Effector memory CD8-positive, alpha-beta T cell (primary cell): ENCODE results near the gene LRRK1.

Experiments
- ATAC-seq: fragments of 150-1000 bp; cut with Tn5 transposase; replicated peaks from 2 replicates; pipeline ENCODE4 v1.10.0; 2021; ENCODE audit warnings: mild to moderate bottlenecking, moderate library complexity
- DNase-seq, 3 experiments: peaks; one replicate each; pipeline ENCODE4 v3.0.0; 2021
- H3K27ac Mint-ChIP-seq, 2 donors: one replicate each; pipeline ENCODE4 v1.8.0; 2022; ENCODE audit warnings: mild to moderate bottlenecking in 2 of 2, mixed read lengths in 2 of 2, moderate library complexity in 2 of 2
- H3K27me3 Mint-ChIP-seq, 2 donors: one replicate each; pipeline ENCODE4 v1.8.0; 2022; ENCODE audit warnings: mixed read lengths in 2 of 2
- H3K36me3 Mint-ChIP-seq: one replicate; pipeline ENCODE4 v1.8.0; 2022; ENCODE audit warnings: mild to moderate bottlenecking, moderate library complexity, mixed read lengths; ENCODE audit not compliant: insufficient read depth
- H3K4me1 Mint-ChIP-seq, 2 donors: one replicate each; pipeline ENCODE4 v1.8.0; 2022; ENCODE audit warnings: low read depth in 2 of 2, mixed read lengths in 2 of 2
- H3K4me3 Mint-ChIP-seq, 2 donors: one replicate each; pipeline ENCODE4 v1.8.0; 2022; ENCODE audit warnings: mild to moderate bottlenecking in 2 of 2, mixed read lengths in 2 of 2, moderate library complexity in 2 of 2
- H3K9me3 Mint-ChIP-seq, 2 donors: one replicate each; pipeline ENCODE4 v1.8.0; 2022; ENCODE audit warnings: mixed read lengths in 2 of 2

The LRRK1 gene

GRCh38 chr15:101043911-101044624 lies 124.9 kb downstream of the LRRK1 start:
- Mint-ChIP-seq H3K27me3 (peaks cover 35 to 74% of the 10 kb centered on the region in 2 donors), H3K27ac (no peak overlapping the region), H3K4me3 (no peak overlapping the region), H3K9me3 (peaks cover 3 to 5% of the 10 kb centered on the region in 2 donors), H3K36me3 (no peaks in the 10 kb centered on the region), H3K4me1 (no peaks in the 10 kb centered on the region)
- DNase-seq (no peak), ATAC-seq (no peak)

GRCh38 chr15:101044625-101045235 lies 125.6 kb downstream of the LRRK1 start:
- H3K36me3 Mint-ChIP-seq = no peaks in the 10 kb centered on the region
- ATAC-seq (no peak), DNase-seq (no peak)
- peaks cover 35 to 79% of the 10 kb centered on the region in 2 donors for H3K27me3 Mint-ChIP-seq
- H3K9me3 Mint-ChIP-seq = peaks cover 3 to 5% of the 10 kb centered on the region in 2 donors
- no peaks in the 10 kb centered on the region for H3K4me1 Mint-ChIP-seq
- no peak overlapping the region for H3K4me3 Mint-ChIP-seq
- no peak overlapping the region for H3K27ac Mint-ChIP-seq

GRCh38 chr15:101045236-101045646 lies 126.1 kb downstream of the LRRK1 start:
- H3K36me3 Mint-ChIP-seq = no peaks in the 10 kb centered on the region
- H3K27ac Mint-ChIP-seq = no peak overlapping the region
- peaks cover 34 to 81% of the 10 kb centered on the region in 2 donors for H3K27me3 Mint-ChIP-seq
- peaks cover 3 to 5% of the 10 kb centered on the region in 2 donors for H3K9me3 Mint-ChIP-seq
- H3K4me3 Mint-ChIP-seq = no peak overlapping the region
- ATAC-seq (no peak), DNase-seq (no peak)
- no peaks in the 10 kb centered on the region for H3K4me1 Mint-ChIP-seq

GRCh38 chr15:101045835-101046691 lies 126.9 kb downstream of the LRRK1 start:
- Mint-ChIP-seq H3K36me3 (no peaks in the 10 kb centered on the region), H3K4me1 (no peaks in the 10 kb centered on the region), H3K4me3 (no peak overlapping the region), H3K27me3 (peaks cover 26 to 75% of the 10 kb centered on the region in 2 donors), H3K9me3 (peaks cover 3 to 5% of the 10 kb centered on the region in 2 donors), H3K27ac (no peak overlapping the region)
- DNase-seq (no peak), ATAC-seq (no peak)

GRCh38 chr15:101046826-101047225 lies 127.7 kb downstream of the LRRK1 start:
- no peaks in the 10 kb centered on the region for H3K4me1 Mint-ChIP-seq
- ATAC-seq = no peak
- H3K27me3 Mint-ChIP-seq = peaks cover 19 to 68% of the 10 kb centered on the region in 2 donors
- no peak for DNase-seq
- H3K4me3 Mint-ChIP-seq = no peak overlapping the region
- no peaks in the 10 kb centered on the region for H3K9me3 Mint-ChIP-seq
- H3K27ac Mint-ChIP-seq = no peak overlapping the region
- no peaks in the 10 kb centered on the region for H3K36me3 Mint-ChIP-seq

- ATAC-seq (no peak), DNase-seq (no peak)
- no peaks in the 10 kb centered on the region for H3K36me3 Mint-ChIP-seq
- no peaks in the 10 kb centered on the region for H3K9me3 Mint-ChIP-seq
- H3K4me1 Mint-ChIP-seq = no peaks in the 10 kb centered on the region
- H3K27ac Mint-ChIP-seq = no peak overlapping the region
- H3K27me3 Mint-ChIP-seq = peaks cover 13 to 62% of the 10 kb centered on the region in 2 donors
- H3K4me3 Mint-ChIP-seq = no peak overlapping the region
Measured at GRCh38 chr15:101047301-101047781, 128.2 kb downstream of the LRRK1 start.

- Mint-ChIP-seq H3K27ac (no peak overlapping the region), H3K27me3 (peaks cover 5 to 54% of the 10 kb centered on the region in 2 donors), H3K9me3 (no peaks in the 10 kb centered on the region), H3K36me3 (no peaks in the 10 kb centered on the region), H3K4me1 (no peaks in the 10 kb centered on the region), H3K4me3 (no peak overlapping the region)
- DNase-seq = no peak
- ATAC-seq = no peak
Measured at GRCh38 chr15:101048176-101048575, 129.0 kb downstream of the LRRK1 start.

- Mint-ChIP-seq H3K9me3 (no peaks in the 10 kb centered on the region), H3K4me3 (no peak overlapping the region), H3K4me1 (no peaks in the 10 kb centered on the region), H3K27ac (no peak overlapping the region), H3K36me3 (no peaks in the 10 kb centered on the region), H3K27me3 (peaks cover 5 to 52% of the 10 kb centered on the region in 2 donors)
- no peak for DNase-seq
- ATAC-seq = no peak
Measured at GRCh38 chr15:101048581-101049030, 129.4 kb downstream of the LRRK1 start.

GRCh38 chr15:101049282-101049681 lies 130.1 kb downstream of the LRRK1 start:
- no peak for DNase-seq
- Mint-ChIP-seq H3K4me1 (no peaks in the 10 kb centered on the region), H3K9me3 (no peaks in the 10 kb centered on the region), H3K36me3 (no peaks in the 10 kb centered on the region), H3K4me3 (no peak overlapping the region), H3K27me3 (peaks cover 5 to 46% of the 10 kb centered on the region in 2 donors), H3K27ac (no peak overlapping the region)
- no peak for ATAC-seq

- DNase-seq = no peak
- Mint-ChIP-seq H3K4me3 (no peak overlapping the region), H3K27ac (no peak overlapping the region), H3K27me3 (peaks cover 5 to 38% of the 10 kb centered on the region in 2 donors), H3K4me1 (no peaks in the 10 kb centered on the region), H3K9me3 (no peaks in the 10 kb centered on the region), H3K36me3 (no peaks in the 10 kb centered on the region)
- no peak for ATAC-seq
Measured at GRCh38 chr15:101049856-101050622, 130.9 kb downstream of the LRRK1 start.

- H3K4me3 Mint-ChIP-seq = no peak overlapping the region
- no peak for DNase-seq
- H3K36me3 Mint-ChIP-seq = peaks cover 2% of the 10 kb centered on the region
- no peaks in the 10 kb centered on the region for H3K9me3 Mint-ChIP-seq
- H3K4me1 Mint-ChIP-seq = no peaks in the 10 kb centered on the region
- no peak overlapping the region for H3K27ac Mint-ChIP-seq
- H3K27me3 Mint-ChIP-seq = peaks cover 2 to 31% of the 10 kb centered on the region in 2 donors
- ATAC-seq = no peak
Measured at GRCh38 chr15:101050623-101051290, 131.6 kb downstream of the LRRK1 start.

- H3K27ac Mint-ChIP-seq = no peak overlapping the region
Measured at GRCh38 chr15:101051291-101052030, 132.3 kb downstream of the LRRK1 start.

More at GRCh38 chr15:101051291-101052030, 132.3 kb downstream of the LRRK1 start:
- H3K27me3 Mint-ChIP-seq = peaks cover 5 to 24% of the 10 kb centered on the region in 2 donors
- H3K9me3 Mint-ChIP-seq = no peaks in the 10 kb centered on the region
- no peak overlapping the region for H3K4me3 Mint-ChIP-seq
- no peaks in the 10 kb centered on the region for H3K4me1 Mint-ChIP-seq
- peaks cover 2% of the 10 kb centered on the region for H3K36me3 Mint-ChIP-seq
- no peak for ATAC-seq
- no peak for DNase-seq
